GM19023 (cell line): ENCODE measurements around the gene OR1L8.
"Not testable (repeated sequence)": the region's sequence is repeated elsewhere in the genome, so short reads cannot be mapped to it uniquely, and the experiment has no call there.

Experiments used
- ATAC-seq: cut with Tn5 transposase; IDR thresholded peaks from one replicate; pipeline ENCODE4 v1.9.1; 2021; ENCODE audit warnings: mild to moderate bottlenecking, moderate library complexity; ENCODE audit not compliant: unreplicated experiment

OR1L8 gene, protein sequence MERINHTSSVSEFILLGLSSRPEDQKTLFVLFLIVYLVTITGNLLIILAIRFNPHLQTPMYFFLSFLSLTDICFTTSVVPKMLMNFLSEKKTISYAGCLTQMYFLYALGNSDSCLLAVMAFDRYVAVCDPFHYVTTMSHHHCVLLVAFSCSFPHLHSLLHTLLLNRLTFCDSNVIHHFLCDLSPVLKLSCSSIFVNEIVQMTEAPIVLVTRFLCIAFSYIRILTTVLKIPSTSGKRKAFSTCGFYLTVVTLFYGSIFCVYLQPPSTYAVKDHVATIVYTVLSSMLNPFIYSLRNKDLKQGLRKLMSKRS

GRCh38 chr9:122583284-122583683 lies at the start of gene OR1L8:
Gene OR1L8 (minus strand): TSS chr9:122583384. CDS start chr9:122568477, 14,907 bp downstream.
- not testable (repeated sequence) for ATAC-seq

DNA sequence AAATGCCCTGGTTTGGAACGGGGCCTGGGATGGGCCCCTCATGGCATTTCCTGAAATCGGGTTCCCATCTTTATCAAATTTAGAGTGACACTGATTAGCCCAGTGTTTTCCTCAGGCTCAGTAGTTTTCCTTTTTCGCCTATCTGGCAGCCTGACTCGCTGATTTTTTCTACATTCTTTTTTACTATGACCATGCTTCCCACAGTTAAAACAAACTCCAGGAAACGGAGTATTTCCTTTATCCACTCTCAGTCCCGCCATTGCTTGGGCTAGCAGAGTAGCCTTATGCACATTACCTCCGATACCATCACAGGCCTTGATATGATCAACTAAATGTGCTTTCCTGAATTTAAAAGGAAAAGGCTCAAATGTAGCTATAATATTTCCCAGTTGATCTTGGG lies 36.8 kb upstream of the OR1L8 start:
- ATAC-seq, result no peak

DNA sequence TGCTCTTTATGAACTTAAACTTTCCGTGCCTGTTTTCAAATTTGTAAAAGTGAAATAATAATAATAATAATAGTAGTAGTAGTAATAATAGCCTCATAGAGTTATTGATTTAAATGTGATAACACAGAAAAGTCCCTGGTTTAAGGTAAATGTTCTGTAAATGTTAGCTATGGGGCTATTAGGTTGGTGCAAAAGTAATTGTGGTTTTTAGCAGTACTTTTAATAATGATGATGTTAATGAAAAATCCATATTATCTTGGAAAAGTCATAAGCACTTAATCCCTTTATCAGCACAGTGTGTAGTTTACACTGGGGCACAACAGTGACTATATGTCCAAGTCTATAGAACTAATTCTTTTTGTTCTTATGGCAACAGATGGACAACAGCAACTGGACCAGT lies 31.2 kb upstream of the OR1L8 start, which contains the start of gene OR1Q1:
OR1Q1 (plus strand) TSS at position 377 of the 400 bp plus-strand sequence; CDS start at position 377, 0 bp downstream.
- ATAC-seq, result no peak

DNA sequence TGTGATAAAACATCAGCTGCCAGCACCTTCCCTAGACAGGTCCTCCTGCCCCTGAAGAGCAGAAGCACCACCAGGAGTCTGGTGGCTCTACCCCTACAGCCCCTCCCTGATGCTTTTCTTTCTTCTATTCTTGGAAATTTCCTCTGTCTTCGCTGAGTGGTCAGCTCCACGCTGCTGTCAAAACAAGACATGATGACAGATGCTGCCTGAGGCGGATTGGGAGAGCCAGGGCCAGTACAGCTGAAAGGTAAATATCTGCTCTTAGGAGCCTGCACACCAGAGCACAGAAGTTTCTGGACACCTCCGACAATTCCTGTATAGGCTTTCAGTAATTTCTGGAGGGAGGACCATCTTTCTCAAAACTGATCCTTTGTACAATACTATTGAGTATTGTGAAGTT lies 26.6 kb upstream of the OR1L8 start:
- no peak for ATAC-seq

- no peak for ATAC-seq
These were observed 23.4 kb upstream of the OR1L8 start for GRCh38 chr9:122606587-122606986.

- no peak for ATAC-seq
These were observed 22.5 kb upstream of the OR1L8 start for GRCh38 chr9:122605691-122606090.

- ATAC-seq, result no peak
These were observed 2.8 kb downstream of the OR1L8 start for GRCh38 chr9:122580360-122580759.

GRCh38 chr9:122579874-122580273 lies 3.3 kb downstream of the OR1L8 start:
- ATAC-seq, result no peak

GRCh38 chr9:122572456-122572855 lies 10.7 kb downstream of the OR1L8 start:
- ATAC-seq, result no peak

GRCh38 chr9:122567901-122568300 lies 15.3 kb downstream of the OR1L8 start:
- no peak for ATAC-seq

DNA sequence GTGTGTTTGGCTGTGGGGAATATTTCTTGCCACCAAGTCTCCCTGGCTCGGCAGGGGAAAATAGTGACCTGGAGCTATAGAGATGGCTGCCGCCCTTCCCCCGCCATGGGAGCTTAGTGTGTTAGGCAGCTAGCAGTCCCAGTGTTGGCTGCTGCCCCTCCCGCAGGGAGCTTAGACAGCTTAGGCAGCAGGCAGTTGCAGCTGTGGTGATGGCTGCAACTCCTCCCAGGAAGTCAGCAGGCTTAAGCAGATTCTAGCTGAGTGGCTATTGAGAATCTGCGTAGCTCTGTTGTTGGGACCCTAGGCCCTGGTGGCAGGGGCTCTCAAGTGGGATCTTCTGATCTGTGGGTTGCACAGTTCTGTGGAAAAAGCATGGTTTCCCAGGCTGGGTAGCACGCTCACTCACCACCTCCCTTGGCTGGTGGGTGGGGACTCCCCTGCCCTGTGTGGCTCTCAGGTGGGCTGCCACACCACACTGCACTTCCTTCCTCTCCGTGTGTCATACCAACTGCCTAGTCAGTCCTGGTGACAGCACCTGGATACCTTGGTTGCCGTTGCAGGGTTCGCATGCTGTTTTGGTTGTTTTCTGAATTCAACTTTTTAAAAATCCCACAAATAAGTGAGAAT lies 20.9 kb downstream of the OR1L8 start:
- ATAC-seq, result no peak

- no peak for ATAC-seq
These were observed 21.7 kb downstream of the OR1L8 start for GRCh38 chr9:122561446-122561845.

DNA sequence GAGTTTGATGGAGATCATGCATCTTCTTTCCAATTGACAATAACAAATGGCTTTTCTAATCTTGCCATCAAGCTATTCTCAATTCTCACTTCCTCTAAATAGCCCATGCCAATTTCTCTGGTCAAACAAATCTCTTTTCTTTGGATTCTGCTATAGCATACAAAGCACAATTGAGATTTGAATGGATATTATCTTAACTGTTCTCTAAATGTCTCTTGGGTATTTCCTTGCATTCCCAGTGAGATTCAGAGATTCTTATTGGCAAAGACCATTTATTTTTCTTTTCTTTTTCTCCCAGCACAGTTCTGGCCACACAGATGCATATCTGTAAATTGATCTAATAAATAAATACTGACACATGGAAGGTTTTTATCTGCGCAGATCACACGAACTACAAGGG lies 30.4 kb downstream of the OR1L8 start, which contains the start of gene OR1N2:
OR1N2 (plus strand) TSS at position 301 of the 400 bp plus-strand sequence. CDS start 100 bp downstream, outside the sequence.
- no peak for ATAC-seq

- no peak for ATAC-seq
These were observed 31.8 kb downstream of the OR1L8 start for GRCh38 chr9:122551371-122551770.

DNA sequence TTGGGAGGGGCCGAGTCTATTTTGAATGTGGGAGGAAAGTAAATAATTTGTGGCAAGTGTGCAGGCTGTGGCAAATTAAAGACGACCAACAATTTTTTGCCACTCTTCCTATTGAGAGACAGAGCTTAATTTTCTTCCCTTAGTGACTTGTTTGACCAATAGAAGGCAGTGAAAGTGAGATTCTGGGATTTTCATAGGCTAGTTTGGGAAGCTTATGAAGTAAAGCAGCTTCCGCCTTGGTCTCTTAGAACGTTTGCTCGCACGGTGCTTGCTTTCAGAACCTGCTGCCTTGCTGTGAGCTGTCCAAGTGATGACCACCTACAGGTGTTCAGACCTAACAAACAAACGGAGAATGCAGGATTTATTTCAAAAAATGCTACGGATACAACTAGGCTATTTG lies 37.0 kb downstream of the OR1L8 start:
- no peak for ATAC-seq

DNA sequence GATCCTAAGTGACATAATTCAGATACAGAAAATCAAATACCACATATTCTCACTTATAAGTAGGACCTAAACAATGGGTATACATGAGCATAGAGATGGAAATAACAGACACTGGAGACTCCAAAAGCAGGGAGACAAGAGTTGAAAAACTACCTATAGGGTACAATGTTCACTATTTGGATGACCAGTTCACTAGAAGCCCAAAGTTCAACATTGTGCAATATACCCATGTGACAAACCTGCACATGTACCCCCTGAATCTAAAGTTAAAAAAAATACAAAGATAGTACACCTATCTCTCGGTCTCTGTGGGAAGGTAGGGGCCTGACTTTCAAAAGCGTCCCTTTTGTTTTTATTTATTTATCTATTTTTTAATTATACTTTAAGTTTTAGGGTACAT lies 44.4 kb downstream of the OR1L8 start:
- no peak for ATAC-seq

GRCh38 chr9:122537066-122537465 lies 46.1 kb downstream of the OR1L8 start:
- ATAC-seq, result not testable (repeated sequence)

DNA sequence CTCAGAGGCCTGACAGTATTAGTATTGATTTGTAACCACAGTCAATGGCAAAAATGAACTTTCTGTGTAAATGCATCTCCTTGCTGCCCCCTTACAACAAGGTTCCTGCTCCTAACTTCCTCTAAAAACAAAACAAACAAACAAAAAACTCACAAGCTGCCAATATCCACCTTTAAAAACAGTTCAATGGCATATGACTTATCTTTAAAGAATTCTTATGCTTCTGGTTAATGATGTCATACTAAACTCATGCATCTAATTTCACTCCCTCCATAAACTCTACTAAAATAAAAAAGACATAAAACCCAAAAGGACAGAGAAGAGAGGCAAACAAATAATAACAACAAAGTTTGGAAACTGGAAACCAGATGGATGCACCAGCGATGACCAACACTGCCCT lies 47.0 kb downstream of the OR1L8 start:
- ATAC-seq, result no peak

DNA sequence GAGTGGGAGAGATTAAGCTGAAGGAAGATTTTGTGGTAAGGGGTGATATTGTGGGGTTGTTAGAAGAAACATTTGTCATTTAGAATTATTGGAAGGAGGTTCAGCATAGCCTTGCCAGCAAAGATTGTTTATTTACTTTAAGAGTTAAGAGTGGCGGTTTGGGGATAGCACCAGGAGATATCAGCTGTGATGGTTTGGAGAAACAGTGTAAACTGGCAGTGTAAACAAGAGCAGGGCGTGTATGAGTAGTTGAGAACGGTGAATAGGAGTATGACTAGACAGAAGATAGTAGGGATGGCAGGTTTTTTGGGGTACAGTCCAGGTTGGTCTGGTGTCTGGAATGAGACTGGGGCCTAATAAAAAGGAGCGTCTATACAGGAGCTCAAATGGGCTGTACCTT lies 52.0 kb downstream of the OR1L8 start:
- not testable (repeated sequence) for ATAC-seq

GRCh38 chr9:122527193-122527592 lies 56.0 kb downstream of the OR1L8 start, which contains the start of gene OR1N1:
Gene OR1N1 (minus strand): TSS chr9:122527293. CDS start chr9:122527293, 0 bp downstream.
- no peak for ATAC-seq

GRCh38 chr9:122526602-122527001 lies 56.6 kb downstream of the OR1L8 start:
- no peak for ATAC-seq

- ATAC-seq, result no peak
These were observed 63.8 kb downstream of the OR1L8 start for GRCh38 chr9:122519376-122519775.
